Measurements from ENCODE around the gene BCL2L13. TPM values are rescaled to one million over a fixed set of nuclear protein-coding genes. Genes with fewer than 3 reads are reported as not detected.
"Not testable (repeated sequence)": the region's sequence is repeated elsewhere in the genome, so short reads cannot be mapped to it uniquely, and the experiment has no call there.

Gene BCL2L13
- total and polyA plus RNA-seq, 8 donors = 30.5 to 38.9 (median 34.6) TPM

GRCh38 chr22:17764036-17764435 is 125.5 kb downstream of the BCL2L13 start:
- DNase-seq = no peak
- H3K36me3 ChIP-seq = no peaks in the 10 kb centered on the region
- H3K9me3 ChIP-seq = no peaks in the 10 kb centered on the region
- no peaks in the 10 kb centered on the region for H3K27me3 ChIP-seq
- H3K4me3 ChIP-seq = no peak overlapping the region
- ATAC-seq = no peak
- intact Hi-C loops (cut with DNase I) = no loop called here
- TF ChIP-seq CTCF (IDR thresholded peaks at IDR 0.05) = no peak
- H3K27ac ChIP-seq = no peak overlapping the region
- peaks cover 0 to 43% of the 10 kb centered on the region in 2 donors for H3K4me1 ChIP-seq

- H3K36me3 ChIP-seq; ATAC-seq; DNase-seq; H3K27me3 ChIP-seq; H3K9me3 ChIP-seq; intact Hi-C loops (cut with DNase I); H3K27ac ChIP-seq; H3K4me3 ChIP-seq: not testable (repeated sequence)
- peaks cover 0 to 46% of the 10 kb centered on the region in 2 donors for H3K4me1 ChIP-seq
Measured at GRCh38 chr22:17764852-17765251, 126.3 kb downstream of the BCL2L13 start.

- intact Hi-C loops (cut with DNase I) = no loop called here
- Histone ChIP-seq H3K4me1 (peaks cover 0 to 60% of the 10 kb centered on the region in 2 donors), H3K9me3 (no peaks in the 10 kb centered on the region), H3K4me3 (no peak overlapping the region), H3K27me3 (no peaks in the 10 kb centered on the region), H3K27ac (peak overlapping the region in 1 of 2 donors; percentile 37), H3K36me3 (no peaks in the 10 kb centered on the region)
- ATAC-seq (no peak), DNase-seq (no peak)
- no peak for TF ChIP-seq CTCF (IDR thresholded peaks at IDR 0.05)
Measured at GRCh38 chr22:17767233-17768065, 128.9 kb downstream of the BCL2L13 start.

- intact Hi-C loops (cut with DNase I) = no loop called here
- Histone ChIP-seq H3K27ac (peak overlapping the region in 1 of 2 donors; percentile 89), H3K9me3 (no peaks in the 10 kb centered on the region), H3K4me3 (peak overlapping the region in 1 of 2 donors; percentile 3), H3K4me1 (peaks cover 7 to 70% of the 10 kb centered on the region in 2 donors), H3K27me3 (no peaks in the 10 kb centered on the region), H3K36me3 (no peaks in the 10 kb centered on the region)
- no peak for DNase-seq
- ATAC-seq = no peak
- TF ChIP-seq CTCF (IDR thresholded peaks at IDR 0.05) = no peak
Measured at GRCh38 chr22:17769013-17769715, 130.6 kb downstream of the BCL2L13 start.

- ATAC-seq (no peak), DNase-seq (no peak)
- Histone ChIP-seq H3K9me3 (no peaks in the 10 kb centered on the region), H3K36me3 (no peaks in the 10 kb centered on the region), H3K4me1 (peaks cover 7 to 72% of the 10 kb centered on the region in 2 donors), H3K27ac (peak overlapping the region in 1 of 2 donors; percentile 89), H3K4me3 (peak overlapping the region in 1 of 2 donors; percentile 3), H3K27me3 (no peaks in the 10 kb centered on the region)
- no peak for TF ChIP-seq CTCF (IDR thresholded peaks at IDR 0.05)
- intact Hi-C loops (cut with DNase I) = loop anchor here in 1 of 2 donors (10.0 kb wide), 1 partner anchor 125 kb away; no protein-coding TSS in a partner anchor
Measured at GRCh38 chr22:17769716-17770082, 131.1 kb downstream of the BCL2L13 start.
